Mammary epithelial cell (primary cell): ENCODE measurements around the gene GALNT18.

Experiments used
- EZH2 ChIP-seq: IDR thresholded peaks from 2 replicates; pipeline ENCODE4 v1.6.1; 2012; ENCODE audit warnings: low read length, inconsistent platforms, borderline replicate concordance
- TF ChIP-seq, protein P1 (sequence below), 2 donors: IDR thresholded peaks in 1 of 2; conservative IDR thresholded peaks in 1 of 2; 2 replicates each; pipeline ENCODE4 v1.5.1; 2011 to 2012; ENCODE audit warnings: inconsistent platforms in 2 of 2, low read length in 2 of 2, mild to moderate bottlenecking in 2 of 2, control low read depth in 1 of 2, low read depth in 1 of 2; ENCODE audit not compliant: insufficient read depth in 1 of 2; ENCODE audit errors: extremely low read depth in 1 of 2

DNA sequence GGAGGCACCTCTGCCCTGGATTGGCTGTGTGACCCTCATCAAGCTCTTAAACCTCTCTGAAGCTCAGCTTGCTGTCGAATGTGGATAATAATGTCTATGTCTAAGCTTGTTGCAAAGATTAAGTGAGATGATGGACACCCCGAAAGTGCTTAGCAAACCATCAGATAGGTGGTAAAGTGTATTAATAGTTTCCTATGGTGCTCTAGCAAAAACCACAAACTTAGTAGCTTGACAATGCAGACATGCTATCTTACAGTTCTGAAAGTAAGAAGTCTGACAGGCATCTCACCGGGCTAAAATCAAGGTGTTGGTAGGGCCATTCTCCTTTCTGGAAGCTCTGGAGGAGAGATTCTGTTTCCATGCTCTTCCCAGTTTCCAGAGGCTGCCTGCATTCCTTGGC, 162.2 kb downstream of the GALNT18 start:
- TF ChIP-seq, protein P1, sequence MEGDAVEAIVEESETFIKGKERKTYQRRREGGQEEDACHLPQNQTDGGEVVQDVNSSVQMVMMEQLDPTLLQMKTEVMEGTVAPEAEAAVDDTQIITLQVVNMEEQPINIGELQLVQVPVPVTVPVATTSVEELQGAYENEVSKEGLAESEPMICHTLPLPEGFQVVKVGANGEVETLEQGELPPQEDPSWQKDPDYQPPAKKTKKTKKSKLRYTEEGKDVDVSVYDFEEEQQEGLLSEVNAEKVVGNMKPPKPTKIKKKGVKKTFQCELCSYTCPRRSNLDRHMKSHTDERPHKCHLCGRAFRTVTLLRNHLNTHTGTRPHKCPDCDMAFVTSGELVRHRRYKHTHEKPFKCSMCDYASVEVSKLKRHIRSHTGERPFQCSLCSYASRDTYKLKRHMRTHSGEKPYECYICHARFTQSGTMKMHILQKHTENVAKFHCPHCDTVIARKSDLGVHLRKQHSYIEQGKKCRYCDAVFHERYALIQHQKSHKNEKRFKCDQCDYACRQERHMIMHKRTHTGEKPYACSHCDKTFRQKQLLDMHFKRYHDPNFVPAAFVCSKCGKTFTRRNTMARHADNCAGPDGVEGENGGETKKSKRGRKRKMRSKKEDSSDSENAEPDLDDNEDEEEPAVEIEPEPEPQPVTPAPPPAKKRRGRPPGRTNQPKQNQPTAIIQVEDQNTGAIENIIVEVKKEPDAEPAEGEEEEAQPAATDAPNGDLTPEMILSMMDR (conservative IDR thresholded peaks at IDR 0.05 in 1 of 2, IDR thresholded peaks at IDR 0.05 in 1 of 2; ENCODE audit: extremely low read depth in 1 of 2, insufficient read depth in 1 of 2, low read depth in 1 of 2, low read length in 2 of 2) = no peak
- no peak for TF ChIP-seq EZH2
